ENCODE results near the gene CHTOP.
"Not testable (repeated sequence)": the region's sequence is repeated elsewhere in the genome, so short reads cannot be mapped to it uniquely, and the experiment has no call there.

Gene CHTOP, protein sequence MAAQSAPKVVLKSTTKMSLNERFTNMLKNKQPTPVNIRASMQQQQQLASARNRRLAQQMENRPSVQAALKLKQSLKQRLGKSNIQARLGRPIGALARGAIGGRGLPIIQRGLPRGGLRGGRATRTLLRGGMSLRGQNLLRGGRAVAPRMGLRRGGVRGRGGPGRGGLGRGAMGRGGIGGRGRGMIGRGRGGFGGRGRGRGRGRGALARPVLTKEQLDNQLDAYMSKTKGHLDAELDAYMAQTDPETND

DNA sequence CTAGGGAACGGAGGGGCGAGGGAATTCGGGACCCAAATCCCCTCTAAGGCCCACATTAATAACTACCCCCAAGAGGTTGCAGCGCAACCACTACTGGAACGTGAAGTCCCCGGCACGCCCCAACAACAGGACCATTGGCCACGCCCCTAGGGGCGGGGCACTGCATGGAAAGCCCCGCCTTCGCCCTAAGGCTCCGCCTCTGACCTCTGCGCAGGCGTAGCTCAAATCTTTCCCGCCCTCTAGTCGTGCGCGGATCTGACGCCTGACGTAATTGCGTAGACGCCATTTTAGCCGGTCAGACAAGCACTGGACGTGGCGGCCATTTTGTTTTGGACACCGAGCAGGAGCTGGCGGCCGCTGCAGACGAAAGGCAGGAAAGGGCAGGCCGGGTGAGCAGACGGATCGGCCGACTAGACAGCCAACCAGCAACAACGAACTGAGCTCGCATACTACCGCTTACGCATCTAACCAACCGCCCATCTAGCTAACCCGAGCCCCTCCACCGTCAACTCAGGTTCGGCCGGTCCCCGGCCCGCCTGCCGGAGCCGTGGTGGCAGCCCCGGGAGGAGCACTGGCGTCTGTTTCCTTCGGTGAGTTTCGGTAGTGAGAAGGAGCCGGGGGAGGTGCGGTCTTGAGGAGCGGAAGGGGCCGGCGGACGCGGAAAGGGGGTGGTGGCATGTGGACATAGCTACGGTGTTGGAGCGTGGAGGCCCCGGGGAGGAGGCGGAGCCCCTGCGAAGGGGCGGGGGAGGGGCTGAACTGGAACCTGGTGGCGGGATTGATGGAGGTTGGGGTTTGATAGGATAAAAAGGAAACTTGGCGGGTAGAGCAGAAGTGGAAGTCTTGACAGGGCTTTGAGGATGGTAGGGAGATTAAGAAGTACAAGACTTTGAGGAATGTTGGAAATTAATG, at the start of gene CHTOP:
TSS of gene CHTOP (plus strand) at position 313 of the 912 bp plus-strand sequence. CDS start 2,523 bp downstream, outside the sequence.
- DNase-seq (ENCODE audit: low spot score) = peak; percentile 99
- TF ChIP-seq, protein P1, sequence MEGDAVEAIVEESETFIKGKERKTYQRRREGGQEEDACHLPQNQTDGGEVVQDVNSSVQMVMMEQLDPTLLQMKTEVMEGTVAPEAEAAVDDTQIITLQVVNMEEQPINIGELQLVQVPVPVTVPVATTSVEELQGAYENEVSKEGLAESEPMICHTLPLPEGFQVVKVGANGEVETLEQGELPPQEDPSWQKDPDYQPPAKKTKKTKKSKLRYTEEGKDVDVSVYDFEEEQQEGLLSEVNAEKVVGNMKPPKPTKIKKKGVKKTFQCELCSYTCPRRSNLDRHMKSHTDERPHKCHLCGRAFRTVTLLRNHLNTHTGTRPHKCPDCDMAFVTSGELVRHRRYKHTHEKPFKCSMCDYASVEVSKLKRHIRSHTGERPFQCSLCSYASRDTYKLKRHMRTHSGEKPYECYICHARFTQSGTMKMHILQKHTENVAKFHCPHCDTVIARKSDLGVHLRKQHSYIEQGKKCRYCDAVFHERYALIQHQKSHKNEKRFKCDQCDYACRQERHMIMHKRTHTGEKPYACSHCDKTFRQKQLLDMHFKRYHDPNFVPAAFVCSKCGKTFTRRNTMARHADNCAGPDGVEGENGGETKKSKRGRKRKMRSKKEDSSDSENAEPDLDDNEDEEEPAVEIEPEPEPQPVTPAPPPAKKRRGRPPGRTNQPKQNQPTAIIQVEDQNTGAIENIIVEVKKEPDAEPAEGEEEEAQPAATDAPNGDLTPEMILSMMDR (IDR thresholded peaks at IDR 0.05) = no peak
- Histone ChIP-seq H3K4me3 (peak within 1 kb of the TSS; percentile 99), H3K27ac (peak within 1 kb of the TSS; percentile 99 to 100)

DNA sequence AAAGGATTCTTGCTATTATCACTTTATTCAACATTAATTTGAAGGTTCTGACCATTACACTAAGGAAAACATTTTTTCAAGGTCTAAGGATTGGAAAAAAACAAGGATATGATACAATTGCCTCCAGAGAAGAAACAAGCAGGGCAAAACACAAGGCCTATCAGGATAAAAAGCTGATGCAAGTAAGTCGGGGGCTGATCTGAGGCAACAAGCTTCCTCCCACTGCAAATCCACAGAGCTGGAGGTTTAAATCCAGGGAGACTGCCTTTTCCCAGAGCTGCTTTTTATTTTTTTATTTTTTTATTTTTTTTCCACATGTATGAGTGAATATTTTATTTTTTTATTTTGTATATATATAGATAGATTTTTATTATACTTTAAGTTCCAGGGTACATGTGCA, 48.9 kb upstream of the CHTOP start:
- no peak for DNase-seq (ENCODE audit: low spot score)
- H3K27ac ChIP-seq = no peak overlapping the region
- TF ChIP-seq, protein P1 (IDR thresholded peaks at IDR 0.05) = no peak
- no peak overlapping the region for H3K4me3 ChIP-seq

GRCh38 chr1:153586347-153586746, 47.5 kb upstream of the CHTOP start:
- DNase-seq (ENCODE audit: low spot score) = no peak
- no peak overlapping the region for H3K27ac ChIP-seq
- H3K4me3 ChIP-seq = no peak overlapping the region
- TF ChIP-seq, protein P1 (IDR thresholded peaks at IDR 0.05) = no peak

DNA sequence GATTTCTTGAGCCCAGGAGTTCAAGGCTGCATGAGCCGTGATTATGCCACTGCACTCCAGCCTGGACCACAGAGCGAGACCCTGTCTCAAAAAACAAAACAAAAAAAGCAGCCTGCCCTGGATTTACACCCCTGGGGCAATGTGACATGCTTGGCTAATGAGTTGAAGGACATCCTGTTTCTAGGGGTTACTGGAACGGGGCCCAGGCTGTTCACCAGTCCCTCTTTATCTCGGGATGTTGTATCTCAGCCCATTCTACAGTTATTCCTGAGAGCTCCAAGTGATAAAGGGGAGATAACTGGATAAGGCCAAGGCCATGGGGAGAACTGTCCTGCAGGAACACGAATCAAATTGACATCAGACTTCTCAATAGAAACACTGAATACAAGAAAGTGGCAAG, 46.6 kb upstream of the CHTOP start:
- TF ChIP-seq, protein P1 (IDR thresholded peaks at IDR 0.05) = no peak
- H3K27ac ChIP-seq = no peak overlapping the region
- no peak for DNase-seq (ENCODE audit: low spot score)
- no peak overlapping the region for H3K4me3 ChIP-seq

- H3K4me3 ChIP-seq; H3K27ac ChIP-seq; DNase-seq (ENCODE audit: low spot score): not testable (repeated sequence)
Observed at GRCh38 chr1:153588033-153588432, 45.8 kb upstream of the CHTOP start.

DNA sequence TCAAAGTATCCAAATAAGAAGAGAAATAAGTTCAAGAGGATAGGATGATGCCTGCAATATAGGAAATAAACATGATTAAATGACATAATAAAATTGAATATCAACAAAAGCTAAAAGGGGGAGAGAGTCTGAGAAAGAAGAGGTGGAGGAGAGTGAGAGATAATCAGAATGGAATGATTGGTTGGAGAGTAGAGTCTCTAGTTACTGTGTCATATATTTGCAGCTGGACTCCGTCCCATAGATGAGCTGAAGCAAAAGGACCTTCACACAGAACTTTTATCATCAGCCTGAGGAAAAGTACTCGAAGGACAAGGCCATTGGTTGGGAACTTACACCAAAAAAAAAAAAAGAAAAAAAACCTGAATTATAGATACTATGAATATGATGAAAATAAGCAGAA, 45.4 kb upstream of the CHTOP start:
- H3K27ac ChIP-seq = no peak overlapping the region
- TF ChIP-seq, protein P1 (IDR thresholded peaks at IDR 0.05) = no peak
- no peak overlapping the region for H3K4me3 ChIP-seq
- DNase-seq (ENCODE audit: low spot score) = no peak

DNA sequence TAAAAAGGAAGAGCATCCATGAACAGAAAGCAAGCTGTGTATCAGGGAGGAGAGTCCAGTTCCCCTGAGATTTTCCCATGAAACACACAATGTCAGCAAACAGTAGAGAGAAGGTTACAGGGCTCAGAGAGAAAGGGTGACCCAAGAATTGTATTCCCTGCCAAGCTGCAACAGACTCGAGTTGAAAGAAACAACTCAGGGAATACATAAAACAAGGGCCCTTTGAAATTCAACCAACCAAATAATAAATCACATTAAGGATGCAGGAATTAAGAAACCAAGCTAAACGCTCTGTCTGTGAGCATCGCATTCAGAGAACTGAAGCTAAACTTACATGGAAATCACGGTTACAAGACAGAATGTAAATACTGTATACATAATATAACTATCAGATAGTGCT, 41.1 kb upstream of the CHTOP start:
- no peak overlapping the region for H3K4me3 ChIP-seq
- TF ChIP-seq, protein P1 (IDR thresholded peaks at IDR 0.05) = no peak
- DNase-seq (ENCODE audit: low spot score) = no peak
- H3K27ac ChIP-seq = no peak overlapping the region

Measured in coronary artery (tissue), 2 donors.